Nephron progenitor cell (in vitro differentiated cells): ENCODE data around the gene GADD45B.

ENCODE experiments used
- DNase-seq: peaks from one replicate; pipeline ENCODE4 v3.0.0; 2021
- H3K27ac Mint-ChIP-seq: 2 replicates; pipeline ENCODE4 v1.8.0; 2021; ENCODE audit warnings: mild to moderate bottlenecking, moderate library complexity, mixed read lengths
- H3K27me3 Mint-ChIP-seq: 2 replicates; pipeline ENCODE4 v1.8.0; 2021; ENCODE audit warnings: mild to moderate bottlenecking, low read depth, mixed read lengths; ENCODE audit not compliant: poor library complexity
- H3K36me3 Mint-ChIP-seq: 2 replicates; pipeline ENCODE4 v1.8.0; 2021; ENCODE audit warnings: low read depth, mixed read lengths
- H3K4me1 Mint-ChIP-seq: 2 replicates; pipeline ENCODE4 v1.8.0; 2021; ENCODE audit warnings: mixed read lengths
- H3K4me3 Mint-ChIP-seq: 2 replicates; pipeline ENCODE4 v1.8.0; 2021; ENCODE audit warnings: mild to moderate bottlenecking, moderate library complexity, mixed read lengths
- H3K9me3 Mint-ChIP-seq: 2 replicates; pipeline ENCODE4 v1.8.0; 2021; ENCODE audit warnings: mild to moderate bottlenecking, moderate library complexity, mixed read lengths
- TF ChIP-seq, protein P1 (sequence below): fragments of 200-600 bp; sonication (generic); IDR thresholded peaks from 2 replicates; pipeline ENCODE4 v1.5.0; 2021; ENCODE audit warnings: antibody characterized with exemption

The GADD45B gene

DNA sequence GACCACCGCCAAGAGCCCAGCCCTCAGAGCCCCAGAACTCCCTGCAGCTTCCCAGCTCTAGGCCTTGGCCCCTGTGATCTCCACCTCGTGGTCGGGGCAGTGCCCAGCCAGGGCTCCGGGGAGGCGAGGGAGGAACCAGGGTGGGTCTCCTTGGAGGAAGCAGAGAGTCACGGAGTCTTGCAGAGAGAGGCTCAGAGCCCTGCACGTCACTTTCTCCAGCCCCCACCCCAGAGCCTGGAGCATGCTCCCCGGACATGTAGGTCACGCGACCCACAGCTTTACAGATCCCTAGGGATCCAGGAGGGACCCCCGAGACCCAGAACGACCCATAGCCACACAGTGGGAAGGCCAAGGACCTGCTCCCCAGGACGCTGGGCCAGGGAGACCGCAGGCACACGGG, 11.9 kb downstream of the GADD45B start:
- Mint-ChIP-seq H3K27ac (no peak overlapping the region), H3K9me3 (peaks cover 22% of the 10 kb centered on the region), H3K27me3 (peaks cover 72% of the 10 kb centered on the region), H3K36me3 (no peaks in the 10 kb centered on the region), H3K4me3 (no peak overlapping the region), H3K4me1 (peaks cover 8% of the 10 kb centered on the region)
- DNase-seq, result no peak
- TF ChIP-seq, protein P1, sequence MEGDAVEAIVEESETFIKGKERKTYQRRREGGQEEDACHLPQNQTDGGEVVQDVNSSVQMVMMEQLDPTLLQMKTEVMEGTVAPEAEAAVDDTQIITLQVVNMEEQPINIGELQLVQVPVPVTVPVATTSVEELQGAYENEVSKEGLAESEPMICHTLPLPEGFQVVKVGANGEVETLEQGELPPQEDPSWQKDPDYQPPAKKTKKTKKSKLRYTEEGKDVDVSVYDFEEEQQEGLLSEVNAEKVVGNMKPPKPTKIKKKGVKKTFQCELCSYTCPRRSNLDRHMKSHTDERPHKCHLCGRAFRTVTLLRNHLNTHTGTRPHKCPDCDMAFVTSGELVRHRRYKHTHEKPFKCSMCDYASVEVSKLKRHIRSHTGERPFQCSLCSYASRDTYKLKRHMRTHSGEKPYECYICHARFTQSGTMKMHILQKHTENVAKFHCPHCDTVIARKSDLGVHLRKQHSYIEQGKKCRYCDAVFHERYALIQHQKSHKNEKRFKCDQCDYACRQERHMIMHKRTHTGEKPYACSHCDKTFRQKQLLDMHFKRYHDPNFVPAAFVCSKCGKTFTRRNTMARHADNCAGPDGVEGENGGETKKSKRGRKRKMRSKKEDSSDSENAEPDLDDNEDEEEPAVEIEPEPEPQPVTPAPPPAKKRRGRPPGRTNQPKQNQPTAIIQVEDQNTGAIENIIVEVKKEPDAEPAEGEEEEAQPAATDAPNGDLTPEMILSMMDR, result no peak

DNA sequence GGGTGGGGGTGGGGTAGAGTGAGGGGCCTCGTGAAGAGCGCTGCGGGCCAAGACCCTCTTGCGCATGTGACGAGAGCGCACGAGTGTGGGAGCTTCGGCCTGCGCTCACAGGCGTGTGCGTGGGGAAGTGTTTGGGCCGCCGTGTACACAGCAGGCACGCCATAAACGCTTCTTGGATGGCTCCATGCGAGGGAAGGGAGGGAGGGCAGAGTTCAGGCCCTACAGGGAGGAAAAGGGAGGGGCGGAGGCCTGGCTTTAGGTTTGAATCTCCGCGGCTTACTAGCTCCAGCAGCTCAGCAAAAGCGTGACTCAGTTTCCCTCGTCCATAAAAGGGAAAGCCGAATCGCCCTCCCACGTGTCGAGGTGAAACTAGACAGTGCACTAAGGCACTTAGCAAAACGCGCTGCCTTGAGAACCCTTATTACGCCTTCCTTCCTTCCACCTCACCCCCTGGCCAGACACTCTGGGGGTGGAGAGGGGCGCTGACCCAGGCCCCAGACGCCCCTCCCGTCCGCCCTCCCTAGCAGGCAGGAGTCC, 12.5 kb downstream of the GADD45B start:
- peaks cover 17% of the 10 kb centered on the region for H3K9me3 Mint-ChIP-seq
- H3K4me1 Mint-ChIP-seq, result peaks cover 13% of the 10 kb centered on the region
- DNase-seq, result no peak
- no peak overlapping the region for H3K27ac Mint-ChIP-seq
- peak overlapping the region; percentile 15 for H3K4me3 Mint-ChIP-seq
- peaks cover 71% of the 10 kb centered on the region for H3K27me3 Mint-ChIP-seq
- TF ChIP-seq, protein P1, result no peak
- no peaks in the 10 kb centered on the region for H3K36me3 Mint-ChIP-seq

DNA sequence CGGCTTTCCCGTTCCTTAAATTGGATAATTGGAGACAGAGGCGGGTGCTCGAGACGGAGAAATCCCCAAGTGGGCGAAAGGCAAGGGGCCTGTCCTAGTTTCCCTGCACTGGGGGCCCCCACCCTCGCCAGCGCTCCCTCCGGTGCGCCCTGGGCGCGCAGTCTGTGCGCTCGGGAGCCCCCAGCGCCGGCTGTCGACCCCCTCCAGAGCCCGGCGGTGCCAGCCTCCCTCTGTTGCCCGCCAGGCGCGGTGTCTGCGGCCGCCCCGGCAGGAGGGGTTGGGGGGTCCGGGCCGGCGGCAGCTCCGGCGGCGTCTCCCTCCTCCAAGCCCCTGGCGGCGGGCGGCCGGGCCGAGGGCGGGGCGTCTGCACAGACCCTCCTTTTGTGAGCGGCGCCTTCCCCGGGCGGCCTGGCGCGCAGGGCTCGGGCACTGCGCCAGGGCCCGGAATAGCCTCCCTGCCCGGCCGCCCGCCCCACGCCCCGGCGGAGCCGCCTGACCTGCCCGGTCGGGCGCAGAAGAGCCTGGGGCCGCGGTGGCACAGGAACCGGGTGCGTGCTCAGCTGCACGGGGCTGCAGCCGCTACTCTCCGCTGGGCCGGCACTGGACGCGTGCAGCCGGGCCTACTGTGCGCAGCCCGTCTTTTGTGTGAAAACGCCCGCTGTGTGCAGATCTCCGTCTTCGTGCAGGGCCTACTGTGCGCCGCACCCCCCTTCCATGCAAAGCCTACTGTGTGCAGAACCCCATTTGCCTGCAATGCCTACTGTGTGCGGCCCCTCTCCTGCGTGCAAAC, 13.2 kb downstream of the GADD45B start:
- no peak overlapping the region for H3K27ac Mint-ChIP-seq
- TF ChIP-seq, protein P1, result no peak
- peaks cover 10% of the 10 kb centered on the region for H3K9me3 Mint-ChIP-seq
- H3K36me3 Mint-ChIP-seq, result no peaks in the 10 kb centered on the region
- peaks cover 20% of the 10 kb centered on the region for H3K4me1 Mint-ChIP-seq
- H3K27me3 Mint-ChIP-seq, result peaks cover 67% of the 10 kb centered on the region
- H3K4me3 Mint-ChIP-seq, result peak overlapping the region; percentile 72
- DNase-seq, result peak; percentile 70

DNA sequence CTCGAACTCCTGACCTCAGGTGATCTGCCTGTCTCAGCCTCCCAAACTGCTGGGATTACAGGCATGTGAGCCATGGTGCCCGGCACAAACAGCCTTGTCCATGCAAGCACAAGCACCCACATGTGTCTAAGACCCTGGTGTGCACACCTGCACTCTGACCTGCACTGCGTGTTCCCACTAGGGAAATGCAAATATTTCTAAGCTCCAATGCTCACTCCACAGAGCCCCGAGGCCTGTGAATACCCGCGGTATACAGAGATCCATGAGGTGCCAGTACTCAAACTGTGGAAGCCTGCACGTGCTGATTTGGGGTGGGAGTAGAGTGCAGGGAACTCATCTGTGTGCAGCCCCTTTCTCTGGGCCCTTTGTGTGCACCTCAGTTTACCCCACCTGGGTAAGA, 14.7 kb downstream of the GADD45B start:
- H3K9me3 Mint-ChIP-seq, result peaks cover under 1% of the 10 kb centered on the region
- H3K4me1 Mint-ChIP-seq, result peaks cover 25% of the 10 kb centered on the region
- H3K27ac Mint-ChIP-seq, result no peak overlapping the region

DNA sequence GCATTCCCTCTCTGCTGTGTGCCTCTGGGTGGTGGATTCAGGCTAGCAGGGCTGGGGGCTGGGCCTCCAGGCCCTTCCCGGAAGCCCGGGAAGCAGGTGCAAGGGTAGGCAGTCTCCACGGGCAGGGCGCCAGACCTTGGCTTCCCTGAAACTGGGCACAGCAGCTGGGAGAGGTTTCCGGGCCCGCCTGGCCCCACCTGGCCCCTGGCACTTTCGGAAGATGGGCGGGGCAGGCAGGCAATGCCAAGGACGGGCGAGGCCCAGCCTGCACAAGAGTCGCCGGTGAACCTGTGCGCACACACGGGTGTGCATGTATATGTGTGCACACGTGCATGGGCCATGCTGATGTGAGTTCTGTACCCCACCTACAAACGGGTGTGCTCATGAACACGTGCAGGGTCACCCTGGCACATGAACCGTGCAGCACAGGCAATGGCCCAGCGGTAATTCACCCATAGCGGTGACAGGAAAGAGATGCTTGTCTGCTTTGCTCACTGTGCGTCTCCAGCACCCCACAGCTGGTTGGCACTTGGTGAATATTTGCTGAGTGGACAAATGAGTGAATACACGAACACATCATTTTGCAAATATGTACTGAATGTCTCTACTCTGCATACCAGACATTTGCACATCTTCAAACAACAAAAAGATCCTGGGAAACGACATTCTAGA, 15.3 kb downstream of the GADD45B start:
- Mint-ChIP-seq H3K4me3 (no peak overlapping the region), H3K4me1 (peaks cover 31% of the 10 kb centered on the region), H3K27me3 (peaks cover 57% of the 10 kb centered on the region), H3K36me3 (no peaks in the 10 kb centered on the region), H3K9me3 (no peaks in the 10 kb centered on the region), H3K27ac (no peak overlapping the region)
- DNase-seq, result no peak
- TF ChIP-seq, protein P1, result no peak

More for the DNA sequence above, 14.7 kb downstream of the GADD45B start:
- H3K4me3 Mint-ChIP-seq, result no peak overlapping the region
- DNase-seq, result no peak
- no peaks in the 10 kb centered on the region for H3K36me3 Mint-ChIP-seq
- H3K27me3 Mint-ChIP-seq, result peaks cover 58% of the 10 kb centered on the region
- TF ChIP-seq, protein P1, result no peak
